Measurements from ENCODE around the gene OR14I1. TPM values are rescaled to one million over a fixed set of nuclear protein-coding genes. Genes with fewer than 3 reads are reported as not detected.

Gene OR14I1
- not detected for total RNA-seq

GRCh38 chr1:248702714-248703113 is at the start of gene OR14I1:
TSS of gene OR14I1 (minus strand) at chr1:248702766.

GRCh38 chr1:248655354-248655753 is 47.2 kb downstream of the OR14I1 start, which contains the start of gene OR2T27:
TSS of gene OR2T27 (minus strand) at chr1:248655528. CDS start at chr1:248650884, 4,644 bp downstream.

Small RNA genes within 50 kb of the gene (small RNA-seq; reads per million reads assigned to genes)
- gene AHCYP8 (ENCODE audit: low replicate concordance), result not detected

Other genes with a start within 250 kb of the OR14I1 start
- gene OR2T3, start 229.4 kb downstream of the OR14I1 start, total RNA-seq, result not detected
- gene OR2T5, start 214.2 kb downstream of the OR14I1 start, total RNA-seq, result 0.06 TPM
- not detected for gene OR2G6, start 194.7 kb downstream of the OR14I1 start, total RNA-seq
- not detected for gene OR2T29, start 140.0 kb downstream of the OR14I1 start, total RNA-seq
- not detected for gene OR2T34, start 128.0 kb downstream of the OR14I1 start, total RNA-seq
- not detected for gene OR2T10, start 105.1 kb downstream of the OR14I1 start, total RNA-seq
- 0.06 TPM for gene OR2T11, start 67.7 kb downstream of the OR14I1 start, total RNA-seq
- gene OR2T35, start 57.5 kb downstream of the OR14I1 start, total RNA-seq, result not detected
- not detected for gene OR2T27, start 47.2 kb downstream of the OR14I1 start, total RNA-seq
- not detected for gene LYPD8, start 53.0 kb upstream of the OR14I1 start, total RNA-seq
- 22.6 TPM for gene SH3BP5L, start 123.1 kb upstream of the OR14I1 start, total RNA-seq
- gene ZNF672, start 135.5 kb upstream of the OR14I1 start, total RNA-seq, result 35.4 TPM
- gene ZNF692, start 156.3 kb upstream of the OR14I1 start, total RNA-seq, result 37.7 TPM
- 9.1 TPM for gene PGBD2, start 203.5 kb upstream of the OR14I1 start, total RNA-seq